SJCRH30 (cell line): ENCODE measurements around the gene POP4. TPM values are rescaled to one million over a fixed set of nuclear protein-coding genes. Genes with fewer than 3 reads are reported as not detected.

Experiments used
- DNase-seq, 2 experiments: peaks; one replicate each; pipeline ENCODE4 v3.0.0-alpha.2; 2015 to 2020
- H3K27ac ChIP-seq: fragments of 250-450 bp; sonication (Bioruptor Pico); 2 replicates; pipeline ENCODE4 v1.5.1; 2020; ENCODE audit warnings: mild to moderate bottlenecking, moderate library complexity
- H3K27me3 ChIP-seq: fragments of 250-450 bp; sonication (Bioruptor Pico); 2 replicates; pipeline ENCODE4 v1.5.1; 2020; ENCODE audit warnings: mild to moderate bottlenecking, moderate library complexity
- H3K36me3 ChIP-seq: fragments of 250-450 bp; sonication (Bioruptor Pico); 2 replicates; pipeline ENCODE4 v1.5.1; 2020; ENCODE audit warnings: mild to moderate bottlenecking, moderate library complexity
- H3K4me1 ChIP-seq: fragments of 250-450 bp; sonication (Bioruptor Pico); 2 replicates; pipeline ENCODE4 v1.5.1; 2020; ENCODE audit warnings: mild to moderate bottlenecking, moderate library complexity
- H3K4me3 ChIP-seq: fragments of 250-450 bp; sonication (Bioruptor Pico); 2 replicates; pipeline ENCODE4 v1.5.1; 2020; ENCODE audit warnings: mild to moderate bottlenecking, moderate library complexity
- H3K9me3 ChIP-seq: fragments of 250-450 bp; sonication (Bioruptor Pico); replicated peaks from 2 replicates; pipeline ENCODE4 v1.5.1; 2020; ENCODE audit warnings: mild to moderate bottlenecking, moderate library complexity
- total RNA-seq: library from RNA; depleted of rRNA; stranded (reverse); fragments of >200 nt; shearing (Covaris generic); gene quantifications from 2 replicates; pipeline ENCODE4 v1.2.3, GENCODE V29; 2014; rRNA removed

POP4 gene
- total RNA-seq, 1 experiment from 2014 or later, result 81.9 TPM

- DNase-seq, result no peak
- Histone ChIP-seq H3K27me3 (no peaks in the 10 kb centered on the region; the same call in 1 of the 2 replicates), H3K27ac (no peak overlapping the region), H3K9me3 (no peaks in the 10 kb centered on the region), H3K4me3 (peak overlapping the region; percentile 67), H3K4me1 (peaks cover 21% of the 10 kb centered on the region), H3K36me3 (no peaks in the 10 kb centered on the region)
These were observed 58.7 kb downstream of the POP4 start for GRCh38 chr19:29664753-29665214.

- Histone ChIP-seq H3K9me3 (no peaks in the 10 kb centered on the region), H3K4me3 (peak within 1 kb of the TSS; percentile 67), H3K27me3 (no peaks in the 10 kb centered on the region; the same call in 1 of the 2 replicates), H3K36me3 (no peaks in the 10 kb centered on the region), H3K4me1 (peaks cover 21% of the 10 kb centered on the region), H3K27ac (no peak within 1 kb of the TSS)
- peak; percentile 77 to 83 for DNase-seq
These were observed 59.2 kb downstream of the POP4 start, which contains the start of gene PLEKHF1 for GRCh38 chr19:29665215-29665825. PLEKHF1 (plus strand) TSS chr19:29665461; CDS start chr19:29673840, 8,379 bp downstream.

- Histone ChIP-seq H3K4me1 (peaks cover 21% of the 10 kb centered on the region), H3K36me3 (no peaks in the 10 kb centered on the region), H3K27ac (no peak overlapping the region), H3K4me3 (peak overlapping the region; percentile 67), H3K9me3 (no peaks in the 10 kb centered on the region), H3K27me3 (no peaks in the 10 kb centered on the region; the same call in 1 of the 2 replicates)
- DNase-seq, result peak in 1 of 2 experiments; percentile 45
These were observed 59.9 kb downstream of the POP4 start for GRCh38 chr19:29665826-29666577.

Other genes with a start within 250 kb of the POP4 start
- gene VSTM2B, start 80.3 kb upstream of the POP4 start, total RNA-seq, result not detected in 2 replicates
- 1.7 and 2.0 TPM in 2 replicates for gene PLEKHF1, start 59.2 kb downstream of the POP4 start, total RNA-seq
- gene C19orf12, start 109.0 kb downstream of the POP4 start, total RNA-seq, result 26.4 and 28.4 TPM in 2 replicates
- gene CCNE1, start 205.7 kb downstream of the POP4 start, total RNA-seq, result 66.3 and 72.7 TPM in 2 replicates